ENCODE data around the gene MAN2B1.
A peak's percentile ranks its signal among the peaks of the same experiment; 100 is the strongest.

The MAN2B1 gene

GRCh38 chr19:12610540-12611360 lies 55.8 kb downstream of the MAN2B1 start, which contains the start of the genes ZNF490 and ZNF791:
Gene ZNF490 (minus strand): TSS chr19:12610813. CDS start chr19:12610680, 133 bp downstream.
Gene ZNF791 (plus strand): TSS chr19:12610920. CDS start chr19:12611080, 160 bp downstream.
- peak; percentile 98 for DNase-seq

DNA sequence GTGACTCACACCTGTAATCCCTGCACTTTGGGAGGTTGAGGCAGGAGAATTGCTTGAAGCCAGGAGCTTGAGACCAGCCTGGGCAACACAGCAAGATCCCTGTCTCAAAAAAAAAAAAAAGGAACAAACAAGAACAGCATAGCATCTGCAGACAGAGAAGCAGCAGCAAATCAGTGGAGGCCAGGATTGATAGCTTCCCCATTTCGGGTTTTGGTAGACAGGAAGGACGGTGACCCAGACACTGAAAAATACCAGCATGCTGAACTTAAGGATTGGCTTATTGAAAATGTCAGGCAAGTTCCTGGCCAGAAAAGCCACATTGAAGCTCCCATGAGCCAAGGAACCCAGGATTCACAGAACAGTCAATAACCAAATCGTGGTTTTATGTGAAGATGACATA lies 58.9 kb downstream of the MAN2B1 start:
- no peak for DNase-seq

DNA sequence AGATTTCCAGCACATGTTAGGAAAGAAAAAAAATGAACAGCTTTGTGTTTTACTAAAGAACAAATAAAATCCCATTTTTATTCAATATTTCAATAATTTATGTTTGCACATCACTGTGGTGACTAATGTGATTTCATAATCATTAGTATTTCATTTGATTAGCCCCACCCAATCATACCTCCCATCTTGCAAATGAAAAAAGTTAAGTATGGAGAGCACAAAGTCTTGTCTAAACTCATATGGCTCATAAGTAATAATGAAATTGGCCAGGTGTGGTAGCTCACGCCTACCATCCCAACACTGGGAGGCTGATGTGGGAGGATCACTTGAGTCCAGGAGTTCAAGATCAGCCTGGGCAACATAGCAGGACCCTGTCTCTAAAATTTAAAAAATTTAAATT lies 59.7 kb downstream of the MAN2B1 start:
- DNase-seq = no peak

DNA sequence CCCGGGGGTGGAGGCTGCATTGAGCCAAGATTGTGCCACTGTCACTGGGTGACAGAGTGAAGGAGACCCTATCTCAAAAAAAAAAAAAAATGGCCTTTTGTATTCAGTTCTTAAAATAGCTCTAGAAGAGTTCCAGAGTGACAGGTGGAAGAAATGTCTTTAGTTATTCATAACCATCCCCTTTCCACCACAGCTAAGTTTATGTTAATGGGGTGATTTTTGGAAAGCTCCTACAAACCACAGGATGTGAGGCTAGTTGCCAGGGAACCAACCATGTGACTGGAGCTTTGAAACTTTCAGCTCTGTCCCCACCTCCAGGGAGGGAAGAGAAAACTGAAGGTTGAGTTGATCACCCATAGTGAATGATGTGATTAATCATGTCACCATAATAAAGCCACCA lies 62.8 kb downstream of the MAN2B1 start:
- peak; percentile 7 for DNase-seq

- no peak for DNase-seq
Measured at GRCh38 chr19:12597594-12597993, 68.9 kb downstream of the MAN2B1 start.

- no peak for DNase-seq
Measured at GRCh38 chr19:12596927-12597548, 69.5 kb downstream of the MAN2B1 start.

Data from activated gamma-delta T cell treated with Interleukin-2 at 50 U/mL for 16 hours (primary cell).